Keratinocyte (primary cell): ENCODE measurements around the gene RNASE2.

Experiments
- EZH2 ChIP-seq: IDR thresholded peaks from one replicate; pipeline ENCODE4 v1.6.1; 2012; ENCODE audit warnings: inconsistent platforms, mild to moderate bottlenecking, low read length, moderate library complexity
- TF ChIP-seq, protein P1 (sequence below), 3 experiments: IDR thresholded peaks in 1 of 3; conservative IDR thresholded peaks in 1 of 3; optimal IDR thresholded peaks in 1 of 3; 2 replicates in 2 of 3; 3 replicates in 1 of 3; pipeline versions ENCODE3 to v1.5.1; 2011; ENCODE audit warnings: low read length in 3 of 3, mild to moderate bottlenecking in 3 of 3, moderate library complexity in 2 of 3, control low read depth in 1 of 3, inconsistent platforms in 1 of 3; ENCODE audit not compliant: insufficient read depth in 2 of 3; ENCODE audit errors: extremely low read depth in 1 of 3

- TF ChIP-seq, protein P1, sequence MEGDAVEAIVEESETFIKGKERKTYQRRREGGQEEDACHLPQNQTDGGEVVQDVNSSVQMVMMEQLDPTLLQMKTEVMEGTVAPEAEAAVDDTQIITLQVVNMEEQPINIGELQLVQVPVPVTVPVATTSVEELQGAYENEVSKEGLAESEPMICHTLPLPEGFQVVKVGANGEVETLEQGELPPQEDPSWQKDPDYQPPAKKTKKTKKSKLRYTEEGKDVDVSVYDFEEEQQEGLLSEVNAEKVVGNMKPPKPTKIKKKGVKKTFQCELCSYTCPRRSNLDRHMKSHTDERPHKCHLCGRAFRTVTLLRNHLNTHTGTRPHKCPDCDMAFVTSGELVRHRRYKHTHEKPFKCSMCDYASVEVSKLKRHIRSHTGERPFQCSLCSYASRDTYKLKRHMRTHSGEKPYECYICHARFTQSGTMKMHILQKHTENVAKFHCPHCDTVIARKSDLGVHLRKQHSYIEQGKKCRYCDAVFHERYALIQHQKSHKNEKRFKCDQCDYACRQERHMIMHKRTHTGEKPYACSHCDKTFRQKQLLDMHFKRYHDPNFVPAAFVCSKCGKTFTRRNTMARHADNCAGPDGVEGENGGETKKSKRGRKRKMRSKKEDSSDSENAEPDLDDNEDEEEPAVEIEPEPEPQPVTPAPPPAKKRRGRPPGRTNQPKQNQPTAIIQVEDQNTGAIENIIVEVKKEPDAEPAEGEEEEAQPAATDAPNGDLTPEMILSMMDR (optimal IDR thresholded peaks at IDR 0.05 in 1 of 3, IDR thresholded peaks at IDR 0.05 in 1 of 3, conservative IDR thresholded peaks at IDR 0.05 in 1 of 3; ENCODE audit: extremely low read depth in 1 of 3, insufficient read depth in 2 of 3, low read length in 3 of 3), result no peak
- no peak for TF ChIP-seq EZH2
These were observed 1.2 kb downstream of the RNASE2 start for GRCh38 chr14:20956376-20956976.
